H1 (cell line): ENCODE data around the gene CPNE4. TPM values are rescaled to one million over a fixed set of nuclear protein-coding genes. Genes with fewer than 3 reads are reported as not detected.

Source experiments
- CTCF ChIA-PET: fragments of 300-600 bp; sonication (Branson Sonifier 250); formaldehyde crosslinking; loops from one replicate; lab custom pipeline; 2021; ENCODE audit not compliant: partially characterized antibody; lab: Charles Lee
- POLR2A ChIA-PET: fragments of 300-600 bp; sonication (Branson Sonifier 250); formaldehyde crosslinking; loops from one replicate; lab custom pipeline; 2021; ENCODE audit warnings: inconsistent platforms; ENCODE audit not compliant: partially characterized antibody; lab: Charles Lee
- DNase-seq, 2 experiments: peaks; one replicate each; pipeline versions ENCODE4 v3.0.0 to v3.0.0-alpha.2; 2010 to 2022; ENCODE audit warnings: low spot score in 2 of 2, low read depth in 1 of 2, mixed read lengths in 1 of 2
- FAIRE-seq: peaks from 2 replicates; lab custom pipeline; 2011; peaks lifted over from hg19 to GRCh38; lab: Jason Lieb, UNC
- H2AFZ ChIP-seq: 2 replicates; pipeline ENCODE4 v1.8.1; 2012; ENCODE audit warnings: low read length, inconsistent platforms
- H2AK5ac ChIP-seq: 2 replicates; pipeline ENCODE4 v1.6.1; 2013; ENCODE audit warnings: low read depth, low read length
- H2BK120ac ChIP-seq: replicated peaks from 2 replicates; pipeline ENCODE3; 2013; ENCODE audit warnings: low read depth, low read length, inconsistent platforms
- H2BK12ac ChIP-seq: 2 replicates; pipeline ENCODE4 v1.6.1; 2013; ENCODE audit warnings: low read depth, low read length
- H2BK15ac ChIP-seq: 2 replicates; pipeline ENCODE4 v1.6.1; 2013; ENCODE audit warnings: low read length
- H2BK20ac ChIP-seq: 2 replicates; pipeline ENCODE4 v1.6.1; 2013; ENCODE audit warnings: low read length
- H2BK5ac ChIP-seq: 2 replicates; pipeline ENCODE4 v1.6.1; 2013; ENCODE audit warnings: low read depth, low read length
- H3K14ac ChIP-seq: 2 replicates; pipeline ENCODE4 v1.6.1; 2013; ENCODE audit warnings: inconsistent platforms; ENCODE audit not compliant: insufficient read length
- H3K18ac ChIP-seq: 2 replicates; pipeline ENCODE4 v1.6.1; 2013; ENCODE audit warnings: low read length; ENCODE audit errors: extremely low read depth
- H3K23ac ChIP-seq: 2 replicates; pipeline ENCODE4 v1.6.1; 2013; ENCODE audit warnings: inconsistent platforms; ENCODE audit not compliant: insufficient read length
- H3K23me2 ChIP-seq: 2 replicates; pipeline ENCODE4 v1.6.1; 2013; ENCODE audit warnings: low read depth, low read length
- H3K27ac ChIP-seq: 2 replicates; pipeline ENCODE4 v1.6.1; 2011; ENCODE audit warnings: low read depth, low read length, inconsistent platforms
- H3K27me3 ChIP-seq, 4 experiments: replicated peaks in 1 of 4; 1 replicate in 1 of 4; 2 replicates in 3 of 4; pipeline versions ENCODE4 v1.6.1 to v1.8.1; 2011 to 2013; ENCODE audit warnings: low read length in 3 of 4, mild to moderate bottlenecking in 3 of 4, inconsistent platforms in 2 of 4, mixed read lengths in 2 of 4, moderate library complexity in 1 of 4; ENCODE audit not compliant: control insufficient read depth in 3 of 4, insufficient read depth in 3 of 4; ENCODE audit errors: extremely low read depth in 1 of 4
- H3K36me3 ChIP-seq, 4 experiments: 2 replicates each; pipeline versions ENCODE4 v1.6.1 to v1.8.1; 2011 to 2013; ENCODE audit warnings: mild to moderate bottlenecking in 4 of 4, low read length in 3 of 4, moderate library complexity in 2 of 4, control low read depth in 1 of 4, inconsistent platforms in 1 of 4; ENCODE audit not compliant: insufficient read depth in 4 of 4, control insufficient read depth in 2 of 4
- H3K4ac ChIP-seq: replicated peaks from 2 replicates; pipeline ENCODE3; 2013; ENCODE audit warnings: low read length, low read depth, mixed read lengths, inconsistent platforms; ENCODE audit not compliant: insufficient read length
- H3K4me1 ChIP-seq, 4 experiments: replicated peaks in 1 of 4; 1 replicate in 1 of 4; 2 replicates in 3 of 4; pipeline versions ENCODE4 v1.6.1 to v1.8.1; 2011 to 2013; ENCODE audit warnings: low read length in 3 of 4, inconsistent platforms in 2 of 4, mixed read lengths in 1 of 4; ENCODE audit not compliant: insufficient read depth in 4 of 4, control insufficient read depth in 3 of 4
- H3K4me2 ChIP-seq, 2 experiments: 2 replicates each; pipeline versions ENCODE4 v1.6.1 to v1.8.1; 2011 to 2013; ENCODE audit warnings: low read depth in 2 of 2, low read length in 2 of 2, control low read depth in 1 of 2, inconsistent platforms in 1 of 2, mild to moderate bottlenecking in 1 of 2; ENCODE audit not compliant: insufficient read depth in 1 of 2
- H3K4me3 ChIP-seq, 4 experiments: fragments of 200-600, 300-600 bp in 1 of 4; sonication (generic), shearing (Covaris generic), sonication (Bioruptor Twin) in 1 of 4; 2 replicates each; pipeline versions ENCODE4 v1.5.1 to v1.8.1; 2011 to 2016; ENCODE audit warnings: low read length in 4 of 4, low read depth in 3 of 4, control low read depth in 2 of 4, inconsistent platforms in 2 of 4, mild to moderate bottlenecking in 2 of 4, mixed read lengths in 1 of 4, moderate library complexity in 1 of 4; ENCODE audit not compliant: insufficient read depth in 2 of 4; ENCODE audit errors: extremely low read depth in 1 of 4
- H3K56ac ChIP-seq: replicated peaks from 2 replicates; pipeline ENCODE3; 2013; ENCODE audit warnings: low read depth, mild to moderate bottlenecking, mixed read lengths, low read length, inconsistent platforms; ENCODE audit not compliant: insufficient read length
- H3K79me1 ChIP-seq: 2 replicates; pipeline ENCODE4 v1.6.1; 2013; ENCODE audit warnings: low read depth, low read length, control low read depth
- H3K79me2 ChIP-seq, 2 experiments: 2 replicates each; pipeline versions ENCODE4 v1.6.1 to v1.8.1; 2012 to 2013; ENCODE audit warnings: low read length in 2 of 2, mild to moderate bottlenecking in 2 of 2, inconsistent platforms in 1 of 2; ENCODE audit not compliant: insufficient read depth in 2 of 2, control insufficient read depth in 1 of 2
- H3K9ac ChIP-seq, 4 experiments: replicated peaks in 1 of 4; 1 replicate in 1 of 4; 2 replicates in 3 of 4; pipeline versions ENCODE4 v1.6.1 to v1.8.1; 2011 to 2013; ENCODE audit warnings: low read depth in 3 of 4, low read length in 3 of 4, control low read depth in 2 of 4, mild to moderate bottlenecking in 2 of 4, moderate library complexity in 2 of 4, inconsistent platforms in 1 of 4; ENCODE audit errors: extremely low read depth in 1 of 4
- H3K9me3 ChIP-seq, 2 experiments: 2 replicates each; pipeline versions ENCODE4 v1.6.1 to v1.8.1; 2012 to 2013; ENCODE audit warnings: mild to moderate bottlenecking in 2 of 2, moderate library complexity in 2 of 2, control low read depth in 1 of 2, inconsistent platforms in 1 of 2, low read depth in 1 of 2, low read length in 1 of 2, mixed read lengths in 1 of 2; ENCODE audit not compliant: insufficient read depth in 2 of 2
- H4K20me1 ChIP-seq, 2 experiments: replicated peaks in 1 of 2; 2 replicates each; pipeline versions ENCODE3 to v1.8.1; 2011 to 2013; ENCODE audit warnings: inconsistent platforms in 2 of 2, low read length in 2 of 2, mild to moderate bottlenecking in 1 of 2; ENCODE audit not compliant: insufficient read depth in 2 of 2, control insufficient read depth in 1 of 2
- H4K5ac ChIP-seq: 2 replicates; pipeline ENCODE4 v1.6.1; 2013; ENCODE audit warnings: low read length, low read depth, mixed read lengths, inconsistent platforms; ENCODE audit not compliant: insufficient read length
- H4K8ac ChIP-seq: 2 replicates; pipeline ENCODE4 v1.8.0; 2013; ENCODE audit warnings: mild to moderate bottlenecking, moderate library complexity, low read length, inconsistent platforms; ENCODE audit not compliant: insufficient read depth; ENCODE audit errors: extremely low read depth
- H4K91ac ChIP-seq: replicated peaks from 2 replicates; pipeline ENCODE3; 2013; ENCODE audit warnings: low read length, mixed read lengths, inconsistent platforms; ENCODE audit not compliant: insufficient read length
- ASH2L ChIP-seq: fragments of 200-600, 300-600 bp; sonication (generic); IDR thresholded peaks from one replicate; pipeline ENCODE4 v1.7.1; 2017; ENCODE audit warnings: low read length
- CBX5 ChIP-seq: fragments of 300-800, 300-1000 bp; sonication (generic); IDR thresholded peaks from 2 replicates; pipeline ENCODE4 v1.7.1; 2016; ENCODE audit warnings: antibody characterized with exemption, low read length, low read depth
- CTCF ChIP-seq, 3 experiments: IDR thresholded peaks; 1 replicate in 2 of 3; 2 replicates in 1 of 3; pipeline versions ENCODE4 v1.5.1 to v1.6.1; 2011; ENCODE audit warnings: low read length in 3 of 3, mild to moderate bottlenecking in 3 of 3, inconsistent platforms in 2 of 3, low read depth in 1 of 3, moderate library complexity in 1 of 3; ENCODE audit not compliant: insufficient read depth in 1 of 3; ENCODE audit errors: control extremely low read depth in 1 of 3
- EP300 ChIP-seq, 2 experiments: IDR thresholded peaks; 1 replicate in 1 of 2; 2 replicates in 1 of 2; pipeline ENCODE4 v1.6.1; 2011 to 2012; ENCODE audit warnings: low read depth in 2 of 2, low read length in 2 of 2, mild to moderate bottlenecking in 2 of 2, borderline replicate concordance in 1 of 2, inconsistent platforms in 1 of 2, moderate library complexity in 1 of 2
- JUN ChIP-seq: IDR thresholded peaks from 2 replicates; pipeline ENCODE4 v1.6.1; 2011; ENCODE audit warnings: low read depth, mild to moderate bottlenecking, improper control_type of control experiment, low read length
- KDM5A ChIP-seq: fragments of 200-600 bp; IDR thresholded peaks from 2 replicates; pipeline ENCODE4 v1.7.1; 2012; ENCODE audit warnings: mild to moderate bottlenecking, low read length, inconsistent platforms, mixed read lengths
- MAX ChIP-seq: IDR thresholded peaks from 2 replicates; pipeline ENCODE4 v1.6.1; 2012; ENCODE audit warnings: inconsistent platforms
- RAD21 ChIP-seq, 2 experiments: IDR thresholded peaks in 1 of 2; conservative IDR thresholded peaks in 1 of 2; 2 replicates each; pipeline ENCODE4 v1.6.1; 2011; ENCODE audit warnings: low read depth in 2 of 2, low read length in 2 of 2, improper control_type of control experiment in 1 of 2, inconsistent platforms in 1 of 2, mild to moderate bottlenecking in 1 of 2, moderate library complexity in 1 of 2
- SAP30 ChIP-seq: fragments of 300-600 bp; sonication (generic); IDR thresholded peaks from 2 replicates; pipeline ENCODE4 v1.7.1; 2012; ENCODE audit warnings: low read length, moderate library complexity, mild to moderate bottlenecking, inconsistent platforms; ENCODE audit not compliant: insufficient read depth, insufficient replicate concordance
- YY1 ChIP-seq: IDR thresholded peaks from 2 replicates; pipeline ENCODE4 v1.6.1; 2011; ENCODE audit warnings: low read depth, mild to moderate bottlenecking, low read length
- WGBS, 2 experiments: shearing (Covaris generic) in 1 of 2; methylation state at CpG; one replicate each; pipeline versions ENCODE4 v1.1.6 to v1.1.7; 2013 to 2015; ENCODE audit warnings: low lambda C conversion rate in 2 of 2, mixed read lengths in 2 of 2, inconsistent platforms in 1 of 2, low coverage in 1 of 2, missing lambda C conversion rate in 1 of 2; ENCODE audit not compliant: insufficient replicate concordance in 2 of 2, insufficient coverage in 1 of 2, insufficient read length in 1 of 2; ENCODE audit errors: extremely low coverage in 1 of 2, missing lambda C conversion rate in 1 of 2; 5-methylcytosine and 5-hydroxymethylcytosine counted together
- polyA plus RNA-seq, 7 experiments: library from polyadenylated mRNA; depleted of rRNA in 3 of 7; stranded (reverse) in 5 of 7; unstranded in 2 of 7; fragments of >200 nt in 5 of 7; fragments of 200-250 nt in 2 of 7; gene quantifications; 1 replicate in 5 of 7; 2 replicates in 1 of 7; 4 replicates in 1 of 7; pipeline versions ENCODE4 v1.2.1 to v1.2.3, GENCODE V29; 2011 to 2013; ENCODE audit warnings: missing spikeins in 2 of 7, mixed read lengths in 2 of 7
- total RNA-seq: library from RNA; stranded (reverse); fragmentation: NEBNext Ultra II Directional; extraction: Animal tissue kit (Norgen Biotek cat#: 25700); gene quantifications from 2 replicates; pipeline ENCODE4 v1.2.1, GENCODE V29; 2021

The CPNE4 gene
- total and polyA plus RNA-seq, 2 of the 8 experiments (the other 6 are each of a cell fraction or from before 2014, with no cell fraction given) = 0.82 to 3.8 TPM

- no peak overlapping the region for H4K8ac ChIP-seq
- peaks cover 0 to 1% (median 0%) of the 10 kb centered on the region in 4 experiments; a peak in 1 of 7 replicates for H3K27me3 ChIP-seq
- no peak overlapping the region for H2BK20ac ChIP-seq
- no peak overlapping the region for H2BK120ac ChIP-seq
- FAIRE-seq (no peak), DNase-seq (no peak)
- no peak overlapping the region for H3K18ac ChIP-seq
- no peaks in the 10 kb centered on the region for H4K20me1 ChIP-seq
- H3K9me3 ChIP-seq = no peaks in the 10 kb centered on the region
- H2BK5ac ChIP-seq = no peak overlapping the region
- H3K4me1 ChIP-seq = peaks cover 0 to 9% (median 8%) of the 10 kb centered on the region in 4 experiments; a peak in 4 of 7 replicates
- H3K27ac ChIP-seq = no peak overlapping the region
- H4K5ac ChIP-seq = no peak overlapping the region
- ChIA-PET POLR2A (no interaction called here), CTCF (interaction anchor here (0.5 to 0.7 kb wide), 2 partner anchors 37 to 871 kb away, joined by 3 to 6 read pairs; no protein-coding TSS in a partner anchor)
- H2AFZ ChIP-seq = no peak overlapping the region
- H3K23ac ChIP-seq = no peak overlapping the region
- no peak for TF ChIP-seq SAP30
- TF ChIP-seq CTCF (IDR thresholded peaks at IDR 0.05; ENCODE audit: control extremely low read depth in 1 of 3, insufficient read depth in 1 of 3, low read depth in 1 of 3, low read length in 3 of 3) = no peak
- no peak for TF ChIP-seq JUN
- no peak for TF ChIP-seq KDM5A
- no peak for TF ChIP-seq RAD21 (IDR thresholded peaks at IDR 0.05 in 1 of 2, conservative IDR thresholded peaks at IDR 0.05 in 1 of 2; ENCODE audit: low read depth in 2 of 2, low read length in 2 of 2)
- TF ChIP-seq ASH2L = no peak
- TF ChIP-seq MAX = no peak
- TF ChIP-seq CBX5 = no peak
- no peak for TF ChIP-seq EP300 (IDR thresholded peaks at IDR 0.05; ENCODE audit: borderline replicate concordance in 1 of 2, low read depth in 2 of 2, low read length in 2 of 2)
- TF ChIP-seq YY1 = no peak
- no peak overlapping the region for H4K91ac ChIP-seq
- no peaks in the 10 kb centered on the region for H3K36me3 ChIP-seq
- no peak overlapping the region for H2BK15ac ChIP-seq
- H3K14ac ChIP-seq = no peak overlapping the region
- no peak overlapping the region for H2AK5ac ChIP-seq
- no peak overlapping the region for H3K9ac ChIP-seq
- H3K4me2 ChIP-seq = no peak overlapping the region
- H2BK12ac ChIP-seq = no peak overlapping the region
- WGBS, 2 experiments = 76% methylated on average over 1 of the region's 1 CpG; no CpG with 5 or more reads in 1 of the 2 experiments
- H3K4ac ChIP-seq = no peak overlapping the region
- H3K79me1 ChIP-seq = no peaks in the 10 kb centered on the region
- H3K4me3 ChIP-seq = no peak overlapping the region
- H3K79me2 ChIP-seq = no peaks in the 10 kb centered on the region
- H3K23me2 ChIP-seq = no peaks in the 10 kb centered on the region
- no peak overlapping the region for H3K56ac ChIP-seq
Measured at GRCh38 chr3:131907796-131908195, 127.0 kb downstream of the CPNE4 start.
